Measurements from ENCODE around the gene RSPH10B.
"Not testable (repeated sequence)": the region's sequence is repeated elsewhere in the genome, so short reads cannot be mapped to it uniquely, and the experiment has no call there.

RSPH10B gene

GRCh38 chr7:5973580-5973979 is 3.1 kb upstream of the RSPH10B start:
- H3K36me3 ChIP-seq (replicated peaks); H3K27me3 ChIP-seq (ENCODE audit: low read depth); H3K9me3 ChIP-seq; H3K4me3 ChIP-seq; H3K4me1 ChIP-seq; in situ Hi-C loops (cut with MboI; ENCODE audit: low sequenced_read_pairs); DNase-seq (ENCODE audit: low spot score in 2 of 2): not testable (repeated sequence)

DNA sequence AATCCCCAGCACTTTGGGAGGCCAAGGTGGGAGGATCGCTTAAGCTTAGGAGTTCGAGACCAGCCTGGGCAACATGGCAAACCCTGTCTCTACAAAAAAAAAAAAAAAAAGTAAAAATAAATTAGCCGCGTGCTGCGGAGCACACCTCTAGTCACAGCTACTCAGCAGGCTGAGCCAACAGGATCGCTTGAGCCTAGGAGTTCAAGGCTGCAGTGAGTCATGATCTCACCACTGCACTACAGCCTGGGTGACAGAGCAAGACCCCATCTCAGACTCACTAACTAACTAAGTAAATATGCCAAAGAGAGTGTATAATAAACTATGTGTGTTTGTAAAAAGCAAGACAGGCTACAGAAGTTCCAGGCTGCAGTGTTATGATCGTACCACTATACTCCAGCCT is 6.7 kb downstream of the RSPH10B start:
- DNase-seq (ENCODE audit: low spot score in 2 of 2); H3K27me3 ChIP-seq (ENCODE audit: low read depth); H3K9me3 ChIP-seq; H3K4me3 ChIP-seq; in situ Hi-C loops (cut with MboI; ENCODE audit: low sequenced_read_pairs); H3K36me3 ChIP-seq (replicated peaks); H3K4me1 ChIP-seq: not testable (repeated sequence)

DNA sequence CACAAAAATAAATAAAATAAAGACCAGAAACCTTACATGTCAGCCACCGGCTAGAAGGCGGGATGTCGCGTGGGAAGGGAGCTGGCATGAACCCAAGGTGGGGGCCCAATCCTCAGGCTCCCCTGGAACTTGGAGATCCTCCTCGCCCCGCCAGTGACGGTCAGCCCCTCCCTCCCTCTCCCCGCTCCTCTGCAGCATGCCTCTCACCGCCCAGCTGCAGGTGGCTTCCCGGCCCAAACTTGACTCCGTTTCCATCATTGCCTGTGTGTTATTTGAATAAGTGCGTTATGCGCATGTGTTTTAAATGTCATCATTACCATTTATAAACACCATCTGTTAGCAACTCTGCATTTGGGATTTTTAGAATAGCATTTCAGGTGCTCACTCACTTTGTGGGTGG is 7.3 kb downstream of the RSPH10B start:
- H3K27me3 ChIP-seq (ENCODE audit: low read depth); in situ Hi-C loops (cut with MboI; ENCODE audit: low sequenced_read_pairs); DNase-seq (ENCODE audit: low spot score in 2 of 2); H3K9me3 ChIP-seq; H3K4me1 ChIP-seq; H3K36me3 ChIP-seq (replicated peaks); H3K4me3 ChIP-seq: not testable (repeated sequence)

- H3K27me3 ChIP-seq (ENCODE audit: low read depth); H3K36me3 ChIP-seq (replicated peaks); in situ Hi-C loops (cut with MboI; ENCODE audit: low sequenced_read_pairs); H3K9me3 ChIP-seq; H3K4me3 ChIP-seq; H3K4me1 ChIP-seq; DNase-seq (ENCODE audit: low spot score in 2 of 2): not testable (repeated sequence)
These were observed 35.5 kb downstream of the RSPH10B start for GRCh38 chr7:5934945-5935450.

GRCh38 chr7:5931905-5932644 is 38.4 kb downstream of the RSPH10B start:
- H3K4me3 ChIP-seq; in situ Hi-C loops (cut with MboI; ENCODE audit: low sequenced_read_pairs); H3K4me1 ChIP-seq; H3K36me3 ChIP-seq (replicated peaks); H3K9me3 ChIP-seq; DNase-seq (ENCODE audit: low spot score in 2 of 2); H3K27me3 ChIP-seq (ENCODE audit: low read depth): not testable (repeated sequence)

- DNase-seq (ENCODE audit: low spot score in 2 of 2); H3K36me3 ChIP-seq (replicated peaks); H3K9me3 ChIP-seq; in situ Hi-C loops (cut with MboI; ENCODE audit: low sequenced_read_pairs); H3K4me3 ChIP-seq; H3K27me3 ChIP-seq (ENCODE audit: low read depth); H3K4me1 ChIP-seq: not testable (repeated sequence)
These were observed 39.2 kb downstream of the RSPH10B start for GRCh38 chr7:5931250-5931649.

DNA sequence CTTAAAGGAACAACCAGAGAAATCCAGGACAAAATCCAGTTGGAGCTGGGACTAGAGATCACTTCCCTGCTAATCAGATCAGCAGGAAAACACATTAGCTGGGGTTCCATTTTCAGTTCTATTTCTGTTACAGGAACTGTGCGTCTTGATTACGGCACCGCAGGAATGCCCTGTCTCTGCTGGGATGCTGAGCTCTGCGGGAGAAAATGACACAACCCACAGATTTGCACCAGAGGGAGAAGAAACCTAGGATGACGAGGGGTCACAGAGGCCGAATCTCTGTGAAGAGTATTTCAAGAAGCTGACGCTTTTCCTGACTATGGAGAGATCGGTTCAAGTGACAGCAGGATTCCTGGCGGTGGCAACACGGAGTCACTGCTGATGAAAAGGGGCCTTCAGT is 40.2 kb downstream of the RSPH10B start:
- in situ Hi-C loops (cut with MboI; ENCODE audit: low sequenced_read_pairs); DNase-seq (ENCODE audit: low spot score in 2 of 2); H3K4me1 ChIP-seq: not testable (repeated sequence)

DNA sequence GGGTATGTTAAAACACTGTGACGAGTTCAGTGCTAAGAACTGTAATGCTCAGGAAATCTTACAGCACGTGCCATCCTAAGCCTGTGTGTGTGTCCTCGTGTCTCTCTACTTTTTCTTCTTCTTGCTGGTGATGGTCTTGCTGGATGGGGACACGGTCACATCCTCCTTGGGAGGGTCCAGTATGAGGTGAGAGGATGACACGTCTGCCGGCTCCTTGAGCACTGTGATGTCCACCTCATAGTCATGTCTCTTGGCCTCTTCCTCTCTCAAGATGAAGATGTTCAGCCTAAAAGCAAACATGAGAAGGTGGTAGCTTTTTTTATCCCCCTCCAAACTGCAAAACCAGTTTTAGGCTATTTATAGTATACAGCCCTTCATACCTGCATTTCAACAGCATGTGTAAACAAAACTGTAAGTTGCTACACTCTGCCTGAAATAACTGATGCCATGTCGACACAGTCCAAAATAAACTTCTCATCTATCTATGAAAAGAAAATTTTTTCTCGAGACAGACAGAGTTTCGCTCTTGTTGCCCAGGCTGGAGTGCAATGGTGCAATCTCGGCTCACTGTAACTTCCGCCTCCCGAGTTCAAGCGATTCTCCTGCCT is 44.1 kb downstream of the RSPH10B start:
- H3K9me3 ChIP-seq; in situ Hi-C loops (cut with MboI; ENCODE audit: low sequenced_read_pairs): not testable (repeated sequence)

More for the DNA sequence above, 40.2 kb downstream of the RSPH10B start:
- not testable (repeated sequence) for H3K4me3 ChIP-seq; H3K36me3 ChIP-seq (replicated peaks); H3K27me3 ChIP-seq (ENCODE audit: low read depth); H3K9me3 ChIP-seq

DNA sequence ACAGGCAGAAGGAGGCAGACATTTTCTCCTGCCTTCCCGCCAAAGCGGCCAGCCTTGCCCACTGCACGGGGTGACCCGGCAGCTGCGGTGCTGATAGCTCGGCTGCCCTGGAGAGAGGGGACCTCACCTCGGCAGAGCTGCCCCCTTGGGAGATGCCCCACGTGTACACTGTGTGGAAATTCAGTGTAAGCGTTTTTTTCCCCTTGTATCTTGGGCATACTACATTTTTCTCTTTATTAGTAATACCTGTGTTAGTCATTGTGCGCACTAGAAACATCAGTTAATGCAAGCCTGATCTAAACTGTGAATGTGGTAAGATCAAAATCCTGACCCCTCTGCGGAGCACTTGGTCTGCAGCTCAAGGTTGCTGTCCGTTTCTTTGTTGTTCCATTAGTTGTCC is 45.9 kb downstream of the RSPH10B start:
- H3K4me3 ChIP-seq; H3K9me3 ChIP-seq; H3K36me3 ChIP-seq (replicated peaks); H3K4me1 ChIP-seq; DNase-seq (ENCODE audit: low spot score in 2 of 2); in situ Hi-C loops (cut with MboI; ENCODE audit: low sequenced_read_pairs); H3K27me3 ChIP-seq (ENCODE audit: low read depth): not testable (repeated sequence)

More for the DNA sequence above, 44.1 kb downstream of the RSPH10B start:
- H3K27me3 ChIP-seq (ENCODE audit: low read depth); DNase-seq (ENCODE audit: low spot score in 2 of 2); H3K4me1 ChIP-seq; H3K4me3 ChIP-seq; H3K36me3 ChIP-seq (replicated peaks): not testable (repeated sequence)

DNA sequence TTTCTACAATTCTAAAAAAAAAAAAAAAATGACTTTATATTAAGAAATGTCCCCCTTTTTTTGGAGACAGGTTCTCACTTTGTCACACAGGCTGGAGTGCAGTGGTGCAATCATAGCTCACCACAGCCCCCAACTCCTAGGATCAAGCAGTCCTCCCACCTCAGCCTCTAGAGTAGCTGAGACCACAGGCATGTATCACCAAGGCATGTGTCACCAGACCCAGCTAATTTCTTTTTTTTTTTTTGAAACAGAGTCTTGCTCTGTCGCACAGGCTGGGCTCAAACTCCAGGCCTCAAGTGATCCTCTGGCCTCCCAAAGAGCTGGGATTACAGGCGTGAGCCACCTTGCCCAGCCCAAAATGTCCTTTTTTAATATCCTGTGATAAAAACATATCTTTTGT is 46.3 kb downstream of the RSPH10B start:
- H3K4me1 ChIP-seq; DNase-seq (ENCODE audit: low spot score in 2 of 2); H3K36me3 ChIP-seq (replicated peaks); in situ Hi-C loops (cut with MboI; ENCODE audit: low sequenced_read_pairs); H3K4me3 ChIP-seq; H3K9me3 ChIP-seq; H3K27me3 ChIP-seq (ENCODE audit: low read depth): not testable (repeated sequence)

DNA sequence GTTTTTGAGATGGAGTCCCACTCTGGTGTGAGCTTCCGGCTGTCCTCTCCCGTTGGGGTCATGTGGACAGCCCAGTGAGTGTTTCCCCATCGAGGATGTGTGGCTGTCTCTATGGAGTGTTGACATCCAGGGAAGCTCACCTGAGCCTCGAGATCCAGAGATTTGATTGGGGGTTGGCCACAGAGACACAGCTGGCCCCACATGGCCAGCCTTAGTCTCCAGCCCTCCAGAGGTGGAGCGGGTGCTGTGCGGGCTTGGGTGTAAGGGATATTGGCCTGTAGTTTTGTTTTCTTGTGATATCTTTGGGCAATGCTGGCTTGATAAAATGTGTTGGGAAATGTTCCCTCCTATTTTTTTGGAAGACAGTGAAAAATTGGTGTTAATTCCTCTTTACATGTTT is 54.0 kb downstream of the RSPH10B start:
- H3K36me3 ChIP-seq (replicated peaks); in situ Hi-C loops (cut with MboI; ENCODE audit: low sequenced_read_pairs): not testable (repeated sequence)

DNA sequence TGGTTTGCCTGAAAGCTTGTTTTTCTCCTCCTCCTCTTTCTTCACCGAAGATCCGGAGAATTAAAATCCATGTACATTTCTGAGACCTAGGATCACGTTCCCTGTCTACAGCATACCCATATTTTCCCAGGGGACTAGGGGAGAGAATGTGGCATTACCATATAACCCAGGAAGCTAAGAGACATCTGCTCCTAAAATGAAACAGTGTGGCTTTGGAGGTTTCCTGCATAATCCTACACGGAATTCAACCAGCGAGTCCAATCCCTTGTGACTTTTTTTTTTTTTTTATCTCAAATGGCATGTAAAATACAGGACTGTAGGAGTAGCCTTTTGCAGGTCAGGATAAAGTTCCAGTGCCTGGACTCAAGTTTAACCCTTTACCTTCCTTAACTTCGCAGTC is 61.7 kb downstream of the RSPH10B start:
- H3K27me3 ChIP-seq (ENCODE audit: low read depth); in situ Hi-C loops (cut with MboI; ENCODE audit: low sequenced_read_pairs); H3K4me1 ChIP-seq; DNase-seq (ENCODE audit: low spot score in 2 of 2); H3K36me3 ChIP-seq (replicated peaks); H3K4me3 ChIP-seq; H3K9me3 ChIP-seq: not testable (repeated sequence)

More for the DNA sequence above, 54.0 kb downstream of the RSPH10B start:
- not testable (repeated sequence) for H3K4me1 ChIP-seq; H3K9me3 ChIP-seq; H3K4me3 ChIP-seq; DNase-seq (ENCODE audit: low spot score in 2 of 2); H3K27me3 ChIP-seq (ENCODE audit: low read depth)

DNA sequence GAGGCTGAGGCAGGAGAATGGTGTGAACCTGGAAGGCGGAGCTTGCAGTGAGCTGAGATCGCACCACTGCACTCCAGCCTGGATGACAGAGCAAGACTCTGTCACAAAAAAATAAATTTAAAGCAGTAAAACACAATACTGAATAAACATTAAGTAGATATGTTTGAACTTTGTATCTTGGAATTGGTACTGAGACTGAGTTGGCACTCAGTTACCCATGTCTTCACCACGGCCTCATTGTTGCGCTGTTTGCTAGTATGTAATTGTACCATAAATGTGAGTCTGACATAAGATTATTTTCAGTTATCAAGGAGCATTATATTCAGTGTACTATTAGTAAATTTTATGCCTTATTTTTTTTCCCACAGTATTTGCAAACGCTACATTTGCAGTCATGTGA is 65.8 kb downstream of the RSPH10B start:
- H3K9me3 ChIP-seq; H3K27me3 ChIP-seq (ENCODE audit: low read depth); H3K36me3 ChIP-seq (replicated peaks); H3K4me1 ChIP-seq; H3K4me3 ChIP-seq; in situ Hi-C loops (cut with MboI; ENCODE audit: low sequenced_read_pairs); DNase-seq (ENCODE audit: low spot score in 2 of 2): not testable (repeated sequence)

DNA sequence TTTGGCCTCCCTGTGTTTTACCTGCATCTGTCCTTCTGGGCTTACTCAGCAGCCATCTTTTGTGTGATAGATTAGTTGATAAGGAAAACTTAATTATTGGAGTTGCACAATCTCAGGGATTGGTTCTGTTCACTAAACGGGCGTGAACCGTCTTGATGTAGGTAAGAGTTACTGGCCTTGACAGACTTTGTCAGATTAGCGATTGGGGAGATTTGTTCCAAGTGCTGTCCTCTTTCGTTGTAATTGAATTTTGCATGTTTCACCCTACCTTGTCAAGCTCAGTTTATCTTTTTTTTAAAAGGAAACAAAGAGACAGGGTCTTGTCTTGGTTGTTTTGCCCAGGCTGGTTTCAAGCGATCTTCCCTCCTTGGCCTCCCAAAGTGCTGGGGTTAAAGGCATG is 67.5 kb downstream of the RSPH10B start:
- H3K4me3 ChIP-seq; H3K27me3 ChIP-seq (ENCODE audit: low read depth); DNase-seq (ENCODE audit: low spot score in 2 of 2); H3K4me1 ChIP-seq; H3K9me3 ChIP-seq; in situ Hi-C loops (cut with MboI; ENCODE audit: low sequenced_read_pairs); H3K36me3 ChIP-seq (replicated peaks): not testable (repeated sequence)
